ENCODE data around the gene PRICKLE2.

PRICKLE2 gene

GRCh38 chr3:64223791-64224745 is 1.2 kb downstream of the PRICKLE2 start:
- TF ChIP-seq, protein P1, sequence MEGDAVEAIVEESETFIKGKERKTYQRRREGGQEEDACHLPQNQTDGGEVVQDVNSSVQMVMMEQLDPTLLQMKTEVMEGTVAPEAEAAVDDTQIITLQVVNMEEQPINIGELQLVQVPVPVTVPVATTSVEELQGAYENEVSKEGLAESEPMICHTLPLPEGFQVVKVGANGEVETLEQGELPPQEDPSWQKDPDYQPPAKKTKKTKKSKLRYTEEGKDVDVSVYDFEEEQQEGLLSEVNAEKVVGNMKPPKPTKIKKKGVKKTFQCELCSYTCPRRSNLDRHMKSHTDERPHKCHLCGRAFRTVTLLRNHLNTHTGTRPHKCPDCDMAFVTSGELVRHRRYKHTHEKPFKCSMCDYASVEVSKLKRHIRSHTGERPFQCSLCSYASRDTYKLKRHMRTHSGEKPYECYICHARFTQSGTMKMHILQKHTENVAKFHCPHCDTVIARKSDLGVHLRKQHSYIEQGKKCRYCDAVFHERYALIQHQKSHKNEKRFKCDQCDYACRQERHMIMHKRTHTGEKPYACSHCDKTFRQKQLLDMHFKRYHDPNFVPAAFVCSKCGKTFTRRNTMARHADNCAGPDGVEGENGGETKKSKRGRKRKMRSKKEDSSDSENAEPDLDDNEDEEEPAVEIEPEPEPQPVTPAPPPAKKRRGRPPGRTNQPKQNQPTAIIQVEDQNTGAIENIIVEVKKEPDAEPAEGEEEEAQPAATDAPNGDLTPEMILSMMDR (IDR thresholded peaks at IDR 0.05; ENCODE audit: control insufficient read depth, insufficient read depth, low read depth, low read length, missing control alignments) = peak; percentile 45
- no peak for DNase-seq (ENCODE audit: low read depth)
- peak overlapping the region; percentile 43 for H3K4me3 ChIP-seq (ENCODE audit: control insufficient read depth, low read depth, low read length)

- H3K4me3 ChIP-seq (ENCODE audit: control insufficient read depth, low read depth, low read length) = no peak overlapping the region
- no peak for DNase-seq (ENCODE audit: low read depth)
- TF ChIP-seq, protein P1 (IDR thresholded peaks at IDR 0.05; ENCODE audit: control insufficient read depth, insufficient read depth, low read depth, low read length, missing control alignments) = no peak
These were observed 2.7 kb downstream of the PRICKLE2 start for GRCh38 chr3:64222501-64223111.

DNA sequence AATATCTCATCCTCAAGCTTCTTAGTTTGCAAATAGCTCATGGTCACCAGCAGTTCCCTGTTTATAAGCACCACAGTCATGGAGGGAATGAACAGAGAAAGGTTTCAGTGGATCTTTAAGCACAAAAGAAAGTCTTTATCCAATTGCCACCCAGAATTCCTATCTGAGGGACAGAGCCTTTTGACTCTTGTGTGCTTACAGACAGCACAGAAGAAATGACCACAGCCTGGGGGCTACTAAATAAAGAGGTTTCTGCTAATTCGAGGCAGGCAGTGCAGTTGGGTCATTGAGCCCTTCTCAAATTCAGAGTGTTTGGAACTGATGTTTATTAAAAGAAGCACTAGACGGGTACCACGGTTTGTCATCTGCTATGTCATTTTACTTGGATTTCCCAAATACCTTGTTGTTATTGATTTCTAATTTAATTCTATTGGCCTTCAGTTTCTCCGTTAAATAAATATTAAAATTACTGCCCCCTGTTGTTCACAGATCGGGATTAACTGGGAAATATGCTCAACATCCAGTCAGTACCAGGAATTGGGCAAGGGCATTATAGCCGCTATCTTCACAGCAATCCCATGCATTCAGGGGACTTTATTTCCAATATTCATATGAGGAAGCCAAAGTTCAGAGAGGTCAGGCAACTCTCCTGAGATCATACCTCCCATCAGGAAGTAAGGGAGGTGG is 3.6 kb downstream of the PRICKLE2 start:
- DNase-seq (ENCODE audit: low read depth) = no peak
- H3K4me3 ChIP-seq (ENCODE audit: control insufficient read depth, low read depth, low read length) = no peak overlapping the region
- TF ChIP-seq, protein P1 (IDR thresholded peaks at IDR 0.05; ENCODE audit: control insufficient read depth, insufficient read depth, low read depth, low read length, missing control alignments) = no peak

DNA sequence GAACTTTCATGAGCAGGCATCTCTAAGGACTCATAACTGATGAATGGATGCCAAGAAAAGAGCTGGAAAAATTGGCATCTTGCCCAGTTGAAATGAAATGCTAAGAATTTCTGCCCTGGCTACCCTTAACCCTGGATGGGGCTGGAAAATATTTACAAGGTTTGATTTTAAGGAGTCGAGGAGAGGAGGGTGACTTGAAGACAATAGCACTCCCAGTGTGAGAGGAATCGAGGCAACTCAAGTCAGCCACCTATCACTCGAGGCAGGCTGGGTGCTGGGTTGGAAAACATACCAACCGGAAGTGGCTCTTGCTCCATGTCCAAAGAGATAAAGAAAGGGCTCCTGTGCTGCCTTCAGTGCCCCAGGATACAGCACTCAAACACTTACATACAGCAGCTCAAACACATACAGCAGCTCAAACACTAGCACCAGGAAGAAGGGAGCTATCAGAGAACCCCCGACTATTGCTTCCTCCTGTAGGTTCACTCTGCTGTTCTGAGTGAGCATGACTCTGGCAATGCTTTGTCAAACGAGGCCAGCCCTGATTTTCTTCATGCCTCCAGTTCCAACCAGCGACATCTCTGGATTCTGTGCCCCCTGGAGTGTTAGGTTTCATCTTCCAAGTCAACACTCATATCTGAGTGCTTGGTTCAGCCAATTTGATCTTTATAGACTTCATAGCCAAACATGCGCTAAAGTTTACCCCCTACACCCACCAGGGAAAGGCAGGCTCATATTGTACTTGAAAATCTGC is 4.9 kb downstream of the PRICKLE2 start:
- DNase-seq (ENCODE audit: low read depth) = no peak
- TF ChIP-seq, protein P1 (IDR thresholded peaks at IDR 0.05; ENCODE audit: control insufficient read depth, insufficient read depth, low read depth, low read length, missing control alignments) = peak; percentile 22
- no peak overlapping the region for H3K4me3 ChIP-seq (ENCODE audit: control insufficient read depth, low read depth, low read length)

DNA sequence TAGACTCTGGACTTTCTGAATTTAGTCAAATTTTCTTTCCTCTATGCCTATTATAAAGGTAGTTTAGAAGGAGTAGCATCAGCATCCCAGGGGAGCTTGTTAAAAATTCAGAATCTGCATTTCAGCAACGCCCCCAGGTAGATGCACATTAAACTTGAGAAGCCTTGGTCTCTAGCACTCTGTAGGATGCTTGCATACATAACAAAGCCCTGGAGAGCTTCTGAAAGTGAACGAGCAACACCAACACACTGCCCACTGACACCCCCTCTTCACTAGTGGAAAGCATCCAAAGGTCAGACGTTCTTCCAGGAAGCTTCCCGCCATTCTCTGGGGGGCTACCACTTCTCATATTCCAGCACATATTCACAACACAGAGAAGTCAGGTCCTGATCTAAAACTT is 6.5 kb downstream of the PRICKLE2 start:
- no peak overlapping the region for H3K4me3 ChIP-seq (ENCODE audit: control insufficient read depth, low read depth, low read length)
- TF ChIP-seq, protein P1 (IDR thresholded peaks at IDR 0.05; ENCODE audit: control insufficient read depth, insufficient read depth, low read depth, low read length, missing control alignments) = no peak
- no peak for DNase-seq (ENCODE audit: low read depth)

DNA sequence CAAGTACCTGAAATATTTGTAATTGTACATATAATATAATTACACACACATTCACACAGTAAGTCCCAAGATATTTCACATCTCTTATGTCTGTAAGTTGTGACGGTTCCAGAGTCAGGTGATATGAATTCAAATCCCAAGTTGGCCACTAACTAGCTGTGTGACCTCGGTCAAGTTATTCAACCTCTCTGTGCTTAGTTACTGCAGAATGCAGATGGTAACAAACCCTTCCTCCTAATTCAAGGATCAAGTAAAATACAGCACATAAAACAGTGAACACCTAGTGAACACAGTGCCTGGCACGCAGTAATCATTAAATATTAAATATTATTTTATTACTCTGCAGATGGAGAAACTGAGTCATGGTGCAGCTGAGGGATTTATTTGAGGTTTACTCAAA is 6.9 kb downstream of the PRICKLE2 start:
- TF ChIP-seq, protein P1 (IDR thresholded peaks at IDR 0.05; ENCODE audit: control insufficient read depth, insufficient read depth, low read depth, low read length, missing control alignments) = no peak
- no peak overlapping the region for H3K4me3 ChIP-seq (ENCODE audit: control insufficient read depth, low read depth, low read length)
- DNase-seq (ENCODE audit: low read depth) = no peak
